Motor neuron (in vitro differentiated cells): ENCODE measurements around the gene AP5M1. TPM values are rescaled to one million over a fixed set of nuclear protein-coding genes. Genes with fewer than 3 reads are reported as not detected.
"Not testable (repeated sequence)": the region's sequence is repeated elsewhere in the genome, so short reads cannot be mapped to it uniquely, and the experiment has no call there.

ENCODE experiments used
- ATAC-seq, 8 experiments: fragments of 200-7000 bp; cut with Tn5 transposase; replicated peaks in 6 of 8; 2 replicates each; pipeline ENCODE4 v1.8.0; 2021; ENCODE audit warnings: mild to moderate bottlenecking in 8 of 8, moderate library complexity in 8 of 8
- H3K27ac ChIP-seq, 2 donors: fragments of 250-450 bp; sonication (Bioruptor Pico); 2 replicates each; pipeline ENCODE4 v1.9.0; 2021; ENCODE audit warnings: antibody characterized with exemption in 2 of 2, mild to moderate bottlenecking in 2 of 2, moderate library complexity in 1 of 2
- H3K4me1 ChIP-seq, 2 donors: fragments of 250-450 bp; sonication (Bioruptor Pico); replicated peaks in 1 of 2; 2 replicates each; pipeline ENCODE4 v1.6.1; 2021; ENCODE audit warnings: antibody characterized with exemption in 2 of 2, mild to moderate bottlenecking in 2 of 2, moderate library complexity in 1 of 2
- H3K4me3 ChIP-seq, 5 donors: fragments of 250-450 bp; sonication (Bioruptor Pico); 2 replicates each; pipeline ENCODE4 v1.9.0; 2021; ENCODE audit warnings: antibody characterized with exemption in 5 of 5, mild to moderate bottlenecking in 5 of 5, moderate library complexity in 4 of 5
- WGBS, 10 experiments: fragments of 450-650 bp; shearing (Covaris generic); methylation state at CpG; one replicate each; pipeline ENCODE4 v1.0.0; 2022; 5-methylcytosine and 5-hydroxymethylcytosine counted together
- in situ Hi-C, 9 experiments: fragments of 400-800 bp; cut with MboI; loops; one replicate each; pipeline ENCODE4 v1.15.0; 2021; ENCODE audit warnings: low sequenced_read_pairs in 9 of 9, low pct_unique_long_range_greater_than_20kb in 2 of 9; ENCODE audit not compliant: unreplicated experiment in 9 of 9
- total RNA-seq, 8 experiments: library from RNA; unstranded; fragments of 300-600 nt; gene quantifications; 2 replicates each; pipeline versions ENCODE4 v1.2.3 to v1.2.4, GENCODE V29; 2022

Gene AP5M1
- total RNA-seq, 8 experiments from 2014 or later = 16.2 to 49.0 (median 24.6) TPM

- H3K4me1 ChIP-seq = no peaks in the 10 kb centered on the region
- 67 to 100% (median 89%) methylated on average over 1 to 4 of the region's 4 CpGs for WGBS, 10 experiments
- no peak overlapping the region for H3K4me3 ChIP-seq
- no peak overlapping the region for H3K27ac ChIP-seq
- no peak for ATAC-seq
- in situ Hi-C loops = no loop called here
Measured at GRCh38 chr14:57297852-57298251, 29.1 kb downstream of the AP5M1 start.

- ATAC-seq = no peak
- WGBS, 10 experiments = 66 to 92% (median 79%) methylated on average over 1 to 3 of the region's 3 CpGs; no CpG with 5 or more reads in 3 of the 10 experiments
- H3K4me1 ChIP-seq = no peaks in the 10 kb centered on the region
- H3K27ac ChIP-seq = no peak overlapping the region
- H3K4me3 ChIP-seq = no peak overlapping the region
- in situ Hi-C loops = no loop called here
Measured at GRCh38 chr14:57299511-57299910, 30.7 kb downstream of the AP5M1 start.

- WGBS, 10 experiments = 37 to 100% (median 86%) methylated on average over 1 to 5 of the region's 5 CpGs
- in situ Hi-C loops = loop anchor here in 4 of 9 experiments (25.0 kb wide), 2 partner anchors 766 to 816 kb away; no protein-coding TSS in a partner anchor
- no peak for ATAC-seq
- Histone ChIP-seq H3K27ac (no peak overlapping the region), H3K4me1 (no peaks in the 10 kb centered on the region), H3K4me3 (no peak overlapping the region)
Measured at GRCh38 chr14:57302883-57303282, 34.1 kb downstream of the AP5M1 start.

GRCh38 chr14:57314396-57315089 lies 45.8 kb downstream of the AP5M1 start:
- H3K27ac ChIP-seq = no peak overlapping the region
- no peak overlapping the region for H3K4me3 ChIP-seq
- ATAC-seq = no peak
- peaks cover 0 to 2% of the 10 kb centered on the region in 2 donors for H3K4me1 ChIP-seq
- WGBS, 10 experiments = 17 to 100% (median 82%) methylated on average over 1 to 7 of the region's 7 CpGs
- in situ Hi-C loops = loop anchor here in 4 of 9 experiments (25.0 kb wide), 2 partner anchors 777 to 827 kb away; no protein-coding TSS in a partner anchor

GRCh38 chr14:57317248-57317833 lies 48.6 kb downstream of the AP5M1 start:
- Histone ChIP-seq H3K27ac (no peak overlapping the region), H3K4me1 (peaks cover 0 to 2% of the 10 kb centered on the region in 2 donors), H3K4me3 (no peak overlapping the region)
- peak; percentile 39 to 86 (median 74) for ATAC-seq
- in situ Hi-C loops = loop anchor here in 4 of 9 experiments (25.0 kb wide), 2 partner anchors 780 to 830 kb away; no protein-coding TSS in a partner anchor
- 0 to 20% (median 0%) methylated on average over 1 to 3 of the region's 3 CpGs; no CpG with 5 or more reads in 1 of the 10 experiments for WGBS, 10 experiments

GRCh38 chr14:57319636-57320192 lies 50.9 kb downstream of the AP5M1 start:
- Histone ChIP-seq H3K4me1 (peaks cover 0 to 2% of the 10 kb centered on the region in 2 donors), H3K27ac (no peak overlapping the region), H3K4me3 (no peak overlapping the region)
- in situ Hi-C loops = loop anchor here in 4 of 9 experiments (25.0 kb wide), 2 partner anchors 782 to 832 kb away; no protein-coding TSS in a partner anchor
- 0 to 92% (median 59%) methylated on average over 1 to 2 of the region's 2 CpGs; no CpG with 5 or more reads in 1 of the 10 experiments for WGBS, 10 experiments
- ATAC-seq = peak in 2 of 8 experiments; percentile 75 to 81

- Histone ChIP-seq H3K27ac (no peak overlapping the region), H3K4me3 (no peak overlapping the region), H3K4me1 (no peaks in the 10 kb centered on the region)
- ATAC-seq = no peak
- 67 to 93% (median 88%) methylated on average over 1 to 2 of the region's 3 CpGs; no CpG with 5 or more reads in 7 of the 10 experiments for WGBS, 10 experiments
- in situ Hi-C loops = loop anchor here in 4 of 9 experiments (25.0 kb wide), 2 partner anchors 786 to 836 kb away; no protein-coding TSS in a partner anchor
Measured at GRCh38 chr14:57323721-57324120, 55.0 kb downstream of the AP5M1 start.

GRCh38 chr14:57326253-57326652 lies 57.5 kb downstream of the AP5M1 start:
- ATAC-seq = no peak
- Histone ChIP-seq H3K27ac (no peak overlapping the region), H3K4me3 (no peak overlapping the region), H3K4me1 (no peaks in the 10 kb centered on the region)
- in situ Hi-C loops = no loop called here
- 55 to 91% (median 83%) methylated on average over 2 to 7 of the region's 7 CpGs for WGBS, 10 experiments

- in situ Hi-C loops = no loop called here
- no peak overlapping the region for H3K27ac ChIP-seq
- H3K4me1 ChIP-seq = no peaks in the 10 kb centered on the region
- ATAC-seq = no peak
- H3K4me3 ChIP-seq = no peak overlapping the region
Measured at GRCh38 chr14:57329833-57330232, 61.1 kb downstream of the AP5M1 start.

GRCh38 chr14:57332475-57332874 lies 63.7 kb downstream of the AP5M1 start:
- ATAC-seq, in situ Hi-C loops: not testable (repeated sequence)

GRCh38 chr14:57333726-57334125 lies 65.0 kb downstream of the AP5M1 start:
- H3K4me3 ChIP-seq, H3K4me1 ChIP-seq, H3K27ac ChIP-seq, in situ Hi-C loops, ATAC-seq: not testable (repeated sequence)
- WGBS, 10 experiments = no CpG with 5 or more reads among the region's 31 CpGs

More at GRCh38 chr14:57332475-57332874, 63.7 kb downstream of the AP5M1 start:
- H3K4me1 ChIP-seq, H3K27ac ChIP-seq, H3K4me3 ChIP-seq: not testable (repeated sequence)
- WGBS, 10 experiments = 80 to 86% methylated on average over 1 to 2 of the region's 4 CpGs; no CpG with 5 or more reads in 8 of the 10 experiments

GRCh38 chr14:57343545-57344297 lies 75.0 kb downstream of the AP5M1 start:
- H3K4me1 ChIP-seq, in situ Hi-C loops, ATAC-seq, H3K4me3 ChIP-seq, H3K27ac ChIP-seq: not testable (repeated sequence)
- 74 to 100% (median 98%) methylated on average over 1 to 13 of the region's 34 CpGs for WGBS, 10 experiments
